ENCODE data around the gene FLT1.

DNA sequence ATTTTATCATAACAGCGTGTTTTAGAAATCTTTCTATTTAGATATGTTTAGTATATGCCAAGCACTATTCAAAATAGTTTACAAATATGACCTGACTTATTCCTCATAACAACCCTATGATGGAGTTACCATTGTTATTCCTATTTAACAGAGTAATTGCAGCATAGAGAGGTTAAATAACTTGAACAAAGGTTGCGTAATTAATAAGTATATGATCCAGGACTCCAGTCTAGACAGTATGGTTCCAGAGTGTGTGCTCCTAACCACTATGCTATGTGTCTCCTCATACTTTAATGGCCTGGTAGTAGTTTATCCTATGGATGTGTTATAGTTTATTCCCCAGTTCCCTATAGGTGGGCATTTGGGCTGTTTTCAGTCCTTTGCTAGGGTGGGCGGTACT, 211.3 kb downstream of the FLT1 start:
- TF ChIP-seq, protein P1, sequence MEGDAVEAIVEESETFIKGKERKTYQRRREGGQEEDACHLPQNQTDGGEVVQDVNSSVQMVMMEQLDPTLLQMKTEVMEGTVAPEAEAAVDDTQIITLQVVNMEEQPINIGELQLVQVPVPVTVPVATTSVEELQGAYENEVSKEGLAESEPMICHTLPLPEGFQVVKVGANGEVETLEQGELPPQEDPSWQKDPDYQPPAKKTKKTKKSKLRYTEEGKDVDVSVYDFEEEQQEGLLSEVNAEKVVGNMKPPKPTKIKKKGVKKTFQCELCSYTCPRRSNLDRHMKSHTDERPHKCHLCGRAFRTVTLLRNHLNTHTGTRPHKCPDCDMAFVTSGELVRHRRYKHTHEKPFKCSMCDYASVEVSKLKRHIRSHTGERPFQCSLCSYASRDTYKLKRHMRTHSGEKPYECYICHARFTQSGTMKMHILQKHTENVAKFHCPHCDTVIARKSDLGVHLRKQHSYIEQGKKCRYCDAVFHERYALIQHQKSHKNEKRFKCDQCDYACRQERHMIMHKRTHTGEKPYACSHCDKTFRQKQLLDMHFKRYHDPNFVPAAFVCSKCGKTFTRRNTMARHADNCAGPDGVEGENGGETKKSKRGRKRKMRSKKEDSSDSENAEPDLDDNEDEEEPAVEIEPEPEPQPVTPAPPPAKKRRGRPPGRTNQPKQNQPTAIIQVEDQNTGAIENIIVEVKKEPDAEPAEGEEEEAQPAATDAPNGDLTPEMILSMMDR (IDR thresholded peaks at IDR 0.05; ENCODE audit: low read depth, low read length, poor library complexity, severe bottlenecking): no peak
- no peak for TF ChIP-seq EZH2phosphoT487 (IDR thresholded peaks at IDR 0.05; ENCODE audit: borderline replicate concordance, low read length)

Measured in DOHH2 (cell line).